SU-DHL-6 (cell line): Measurements from ENCODE around the gene ZNHIT1.

Source experiments
- H2AFZ ChIP-seq: fragments of 200-600 bp; sonication (generic); 2 replicates; pipeline ENCODE4 v1.6.1; 2014; ENCODE audit warnings: low read depth, mild to moderate bottlenecking, moderate library complexity, mixed read lengths, antibody characterized with exemption, low read length; ENCODE audit not compliant: severe bottlenecking
- H3F3A ChIP-seq: fragments of 200-600 bp; shearing (Covaris generic); 2 replicates; pipeline ENCODE4 v1.6.0; 2016; ENCODE audit warnings: antibody characterized with exemption, mild to moderate bottlenecking; ENCODE audit not compliant: insufficient read depth
- H3K27ac ChIP-seq: fragments of 200-600 bp; sonication (generic); 2 replicates; pipeline ENCODE4 v1.5.1; 2016; ENCODE audit warnings: low read depth, mild to moderate bottlenecking, low read length, moderate library complexity, mixed read lengths
- H3K27me3 ChIP-seq: fragments of 200-600 bp; sonication (generic), shearing (Covaris generic); 2 replicates; pipeline ENCODE4 v1.6.0; 2014; ENCODE audit warnings: mild to moderate bottlenecking, low read length
- H3K36me3 ChIP-seq: fragments of 200-600 bp; sonication (generic); 2 replicates; pipeline ENCODE4 v1.6.1; 2014; ENCODE audit warnings: mild to moderate bottlenecking, low read length, mixed read lengths
- H3K4me2 ChIP-seq: fragments of 300-600, 200-600 bp; shearing (Covaris generic), sonication (generic); 2 replicates; pipeline ENCODE4 v1.6.0; 2014; ENCODE audit warnings: low read length, low read depth, mild to moderate bottlenecking; ENCODE audit not compliant: poor library complexity, severe bottlenecking
- H3K4me3 ChIP-seq: fragments of 200-600 bp; sonication (generic); 2 replicates; pipeline ENCODE4 v1.5.1; 2014; ENCODE audit warnings: antibody characterized with exemption, low read length, mild to moderate bottlenecking, mixed read lengths; ENCODE audit not compliant: insufficient read depth, poor library complexity, severe bottlenecking
- H3K79me2 ChIP-seq: fragments of 200-600 bp; sonication (generic); 2 replicates; pipeline ENCODE4 v1.6.1; 2014; ENCODE audit warnings: mild to moderate bottlenecking, low read length, moderate library complexity; ENCODE audit not compliant: insufficient read depth
- H3K9ac ChIP-seq: fragments of 200-600 bp; sonication (generic); 2 replicates; pipeline ENCODE4 v1.7.0; 2014; ENCODE audit warnings: mild to moderate bottlenecking, low read length
- H3K9me2 ChIP-seq: fragments of 200-600 bp; sonication (generic); replicated peaks from 2 replicates; pipeline ENCODE4 v1.6.1; 2014; ENCODE audit warnings: low read length; ENCODE audit not compliant: insufficient read depth
- H3K9me3 ChIP-seq: fragments of 200-600 bp; sonication (generic); 2 replicates; pipeline ENCODE4 v1.6.1; 2014; ENCODE audit warnings: low read length, mixed read lengths; ENCODE audit not compliant: insufficient read depth
- H4K20me1 ChIP-seq: fragments of 200-600 bp; sonication (generic); 2 replicates; pipeline ENCODE4 v1.6.1; 2014; ENCODE audit warnings: low read depth, mild to moderate bottlenecking, antibody characterized with exemption, low read length, moderate library complexity, mixed read lengths
- CTCF ChIP-seq: fragments of 200-600 bp; sonication (generic); IDR thresholded peaks from one replicate; pipeline ENCODE4 v1.5.1; 2017; ENCODE audit warnings: antibody characterized with exemption, mild to moderate bottlenecking, low read length, moderate library complexity; ENCODE audit not compliant: insufficient read depth, poor library complexity, severe bottlenecking
- EZH2phosphoT487 ChIP-seq: fragments of 200-600 bp; sonication (generic), shearing (Covaris generic); conservative IDR thresholded peaks from 2 replicates; pipeline ENCODE4 v1.6.1; 2018; ENCODE audit warnings: mild to moderate bottlenecking, antibody characterized with exemption, low read length, moderate library complexity, mixed read lengths

ZNHIT1 gene

DNA sequence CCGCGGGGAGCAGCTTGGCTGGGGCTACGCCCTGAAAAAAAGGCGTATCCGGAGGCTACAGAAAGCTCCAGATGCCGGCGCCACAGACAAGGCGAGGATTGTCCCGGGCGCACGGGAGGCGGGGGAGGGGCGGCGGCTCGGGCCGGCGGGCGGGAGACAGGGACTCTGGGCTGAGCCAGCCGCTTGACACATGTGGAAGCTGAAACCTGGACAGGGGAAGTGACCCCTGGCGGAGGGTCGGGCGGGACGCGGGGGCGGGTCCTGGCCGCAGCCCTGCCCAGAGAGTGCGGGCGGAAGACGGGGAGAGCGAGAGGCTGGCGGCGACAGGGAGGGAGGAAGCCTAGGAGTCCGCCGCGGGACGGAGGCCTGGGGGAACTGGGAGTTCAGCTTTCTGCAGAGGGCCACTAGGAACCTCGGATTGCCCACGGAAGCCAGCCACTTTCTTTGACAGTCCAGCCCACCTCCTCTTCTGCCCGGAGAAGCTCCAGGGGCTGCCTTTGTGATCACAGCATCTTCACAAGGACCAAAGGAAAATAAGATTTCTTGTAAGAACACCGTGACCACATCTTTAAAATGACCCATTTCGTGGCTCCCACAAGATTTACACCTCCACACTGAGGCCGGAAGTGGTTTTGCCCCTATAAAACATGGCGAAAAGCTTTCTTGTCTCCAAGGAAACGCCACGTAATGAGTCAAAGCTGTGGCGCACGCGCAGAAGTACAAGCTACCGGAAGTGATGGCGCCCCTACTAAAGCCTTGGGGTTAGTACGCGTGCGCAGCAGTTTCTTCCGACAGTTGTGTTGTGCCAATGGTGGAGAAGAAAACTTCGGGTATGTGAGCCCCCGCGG lies at the start of gene ZNHIT1, which contains the start of gene PLOD3:
Gene ZNHIT1 (plus strand): TSS at position 778 of the 848 bp plus-strand sequence. CDS start 31 bp downstream, at position 809.
Gene PLOD3 (minus strand): TSS at position 194 of the 848 bp plus-strand sequence. CDS start 307 bp downstream, outside the sequence.
- no peaks in the 10 kb centered on the region for H3F3A ChIP-seq
- H3K79me2 ChIP-seq, result peaks cover 9% of the 10 kb centered on the region
- no peaks in the 10 kb centered on the region for H3K9me3 ChIP-seq
- H2AFZ ChIP-seq, result peak within 1 kb of the TSS; percentile 86
- peak within 1 kb of the TSS; percentile 70 for H3K9ac ChIP-seq
- H3K4me3 ChIP-seq, result peak within 1 kb of the TSS; percentile 72
- H3K9me2 ChIP-seq, result no peaks in the 10 kb centered on the region
- no peaks in the 10 kb centered on the region for H3K27me3 ChIP-seq
- TF ChIP-seq CTCF, result no peak
- TF ChIP-seq EZH2phosphoT487, result no peak
- no peaks in the 10 kb centered on the region for H4K20me1 ChIP-seq
- no peaks in the 10 kb centered on the region for H3K36me3 ChIP-seq
- H3K27ac ChIP-seq, result peak within 1 kb of the TSS; percentile 31
- H3K4me2 ChIP-seq, result peak within 1 kb of the TSS; percentile 81

- no peaks in the 10 kb centered on the region for H3K9me2 ChIP-seq
- no peaks in the 10 kb centered on the region for H3F3A ChIP-seq
- no peak overlapping the region for H3K4me2 ChIP-seq
- no peak overlapping the region for H3K27ac ChIP-seq
- no peaks in the 10 kb centered on the region for H4K20me1 ChIP-seq
- no peaks in the 10 kb centered on the region for H3K9me3 ChIP-seq
- no peak overlapping the region for H3K9ac ChIP-seq
- H3K79me2 ChIP-seq, result no peaks in the 10 kb centered on the region
- TF ChIP-seq EZH2phosphoT487 (no peak), CTCF (no peak)
- no peak overlapping the region for H2AFZ ChIP-seq
- no peaks in the 10 kb centered on the region for H3K27me3 ChIP-seq
- H3K4me3 ChIP-seq, result no peak overlapping the region
- H3K36me3 ChIP-seq, result no peaks in the 10 kb centered on the region
Measured at GRCh38 chr7:101168412-101169049, 49.4 kb upstream of the ZNHIT1 start.

DNA sequence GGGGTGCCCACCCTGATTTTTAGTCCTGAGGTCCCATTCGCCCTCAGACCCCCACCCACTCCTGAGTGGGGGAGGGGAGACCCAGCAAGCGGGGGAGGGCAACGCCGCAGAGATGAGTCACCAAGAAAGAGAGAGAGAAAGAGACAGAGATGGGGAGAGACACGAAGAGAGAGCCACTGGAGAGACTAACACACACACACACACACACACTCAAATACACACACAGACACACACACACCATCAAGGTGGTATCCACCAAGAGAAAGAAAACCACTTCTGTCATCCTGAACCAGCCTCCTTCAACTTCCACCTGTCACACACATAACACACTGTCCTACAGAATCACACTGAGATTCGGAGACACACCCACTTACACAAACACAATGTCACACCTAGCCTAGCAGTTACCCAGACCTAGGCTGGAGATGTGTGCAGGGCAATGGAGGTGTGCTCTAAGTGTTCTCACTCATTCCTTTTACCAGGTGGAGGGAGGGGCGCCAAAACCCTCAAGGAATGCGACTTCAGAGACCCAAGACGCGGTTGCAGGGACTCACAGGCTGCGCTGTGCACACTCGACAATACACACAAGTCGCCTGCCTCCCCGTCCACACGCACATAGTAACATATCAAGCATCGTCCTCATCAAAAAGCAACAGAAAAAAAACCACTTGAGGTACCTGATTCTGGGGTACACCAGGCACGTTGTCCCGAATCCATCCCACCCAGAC lies 48.7 kb upstream of the ZNHIT1 start:
- Histone ChIP-seq H3K9me3 (no peaks in the 10 kb centered on the region), H3K36me3 (no peaks in the 10 kb centered on the region), H2AFZ (no peak overlapping the region), H4K20me1 (no peaks in the 10 kb centered on the region), H3K4me3 (no peak overlapping the region), H3K4me2 (peak overlapping the region; percentile 9), H3K9me2 (no peaks in the 10 kb centered on the region), H3K27ac (no peak overlapping the region), H3K27me3 (no peaks in the 10 kb centered on the region), H3K79me2 (no peaks in the 10 kb centered on the region), H3K9ac (no peak overlapping the region), H3F3A (no peaks in the 10 kb centered on the region)
- TF ChIP-seq EZH2phosphoT487 (no peak), CTCF (no peak)
